Endometrium (tissue), 2 donors: ENCODE results near the gene IRS2.

Source experiments
- FAIRE-seq: peaks from 2 replicates; lab custom pipeline; 2012; peaks lifted over from hg19 to GRCh38; lab: Jason Lieb, UNC
- donor health status: control.
- donor health status: control.

Gene IRS2

DNA sequence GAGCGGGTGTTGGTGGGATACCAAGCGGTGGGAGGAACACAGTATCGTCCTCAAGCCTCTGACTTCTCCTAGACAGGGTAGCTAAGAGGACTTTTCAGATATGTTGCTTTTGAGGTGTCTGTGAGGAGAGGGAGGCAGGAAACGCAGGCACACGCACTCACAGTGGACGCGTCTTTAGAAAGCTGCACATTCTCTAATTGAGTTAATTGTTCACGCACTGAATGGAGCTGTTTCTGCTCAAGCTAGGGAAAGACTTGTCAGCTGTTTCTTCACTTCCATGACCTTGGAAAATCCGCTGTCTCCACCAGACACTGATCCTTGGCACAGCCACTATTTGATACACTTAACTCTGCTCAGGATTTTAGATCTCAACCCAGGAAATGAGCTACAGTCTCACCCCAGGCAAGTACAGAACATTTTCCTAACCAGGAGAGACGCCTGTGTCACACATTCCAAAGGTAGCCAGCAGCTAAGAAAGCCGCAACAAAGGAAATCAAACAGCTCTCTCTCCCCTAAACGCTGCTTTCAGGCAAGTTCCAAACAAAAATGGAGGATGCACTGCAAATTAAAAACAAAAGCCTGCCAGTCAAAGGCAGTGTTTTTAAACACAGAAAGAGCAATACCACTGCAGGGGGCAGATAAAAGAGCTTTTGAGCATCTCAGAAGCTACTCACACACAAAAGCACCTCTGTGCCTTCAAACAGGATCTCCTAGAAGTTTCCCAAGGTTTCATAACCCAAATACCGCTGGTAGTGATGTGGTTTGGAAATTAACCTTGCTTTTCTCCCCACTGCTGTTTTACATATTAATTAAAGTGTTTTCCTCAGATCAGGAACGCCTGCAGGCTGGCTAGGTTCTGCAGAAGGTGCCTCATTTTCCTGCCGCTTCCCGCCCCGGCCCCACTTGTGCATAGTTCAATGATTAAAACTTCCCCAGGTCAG, 57.3 kb downstream of the IRS2 start:
- no peak for FAIRE-seq

DNA sequence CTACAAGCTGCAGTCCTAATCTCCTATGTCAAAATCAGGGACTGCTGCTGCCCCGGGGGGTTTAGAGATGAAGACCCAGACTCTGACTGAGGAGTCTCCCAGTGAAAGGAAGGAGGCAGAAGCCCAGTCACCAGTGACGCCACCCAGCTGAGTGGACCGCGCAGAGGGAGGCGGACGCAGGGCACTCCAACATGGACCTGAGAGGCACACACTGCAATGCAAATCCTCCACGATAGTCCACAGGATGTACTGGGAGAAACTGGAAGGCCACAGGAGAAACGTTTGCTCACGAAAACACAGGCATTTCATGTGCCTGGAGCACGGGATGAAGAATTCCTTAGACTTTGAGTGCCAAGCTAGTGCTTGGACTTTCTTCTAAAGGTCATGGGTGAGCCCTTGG, 58.3 kb downstream of the IRS2 start:
- FAIRE-seq: no peak

DNA sequence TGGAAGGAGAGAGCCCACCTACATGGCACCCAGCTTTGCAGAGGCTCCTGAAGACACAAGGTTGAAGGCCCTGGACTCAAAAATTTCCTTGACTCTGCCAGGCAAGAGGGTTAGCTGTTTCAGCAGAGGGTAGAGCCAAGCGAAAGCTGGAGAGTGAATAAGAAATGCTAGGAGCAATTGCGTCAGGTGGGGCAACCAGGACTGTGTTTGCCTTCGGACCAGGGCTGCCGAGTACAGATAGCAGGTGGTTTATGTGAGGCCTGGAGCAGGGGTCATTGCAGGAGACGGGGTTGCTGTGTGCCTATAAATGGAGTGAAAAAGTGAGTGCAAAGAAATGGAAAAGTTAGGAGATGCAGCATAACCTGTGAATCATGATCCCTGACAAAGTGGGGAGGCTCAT, 59.1 kb downstream of the IRS2 start:
- FAIRE-seq: no peak

DNA sequence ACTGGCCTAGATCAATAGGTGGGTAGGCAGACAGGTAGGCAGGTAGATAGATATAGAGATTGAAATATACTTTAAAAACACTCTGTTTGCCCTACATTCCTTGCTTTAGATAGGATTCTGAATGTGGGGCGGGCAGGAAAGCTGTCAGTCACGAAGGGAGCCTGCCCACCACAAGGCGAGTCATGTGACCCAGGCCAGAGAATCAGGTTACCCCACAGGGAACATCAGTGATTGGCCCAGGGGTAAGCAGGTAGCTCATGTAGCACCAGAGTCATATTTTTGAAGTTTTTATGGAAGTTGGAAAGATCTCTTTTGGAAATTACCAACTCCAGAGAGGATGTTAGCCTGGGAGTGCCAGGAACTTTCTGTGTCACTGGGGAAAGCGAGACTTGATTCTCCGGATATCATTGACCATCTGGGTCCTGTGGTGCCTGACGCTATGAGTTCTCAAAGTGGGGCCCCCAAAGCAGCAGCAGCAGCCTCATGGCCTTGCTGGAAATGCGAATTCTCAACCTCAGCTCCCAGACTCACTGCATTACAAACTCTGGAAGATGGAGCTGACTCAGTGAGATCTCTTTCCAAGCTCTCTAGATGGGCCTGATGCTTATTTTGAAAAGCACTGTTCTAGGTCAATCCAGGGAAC, 60.3 kb downstream of the IRS2 start:
- FAIRE-seq: no peak

DNA sequence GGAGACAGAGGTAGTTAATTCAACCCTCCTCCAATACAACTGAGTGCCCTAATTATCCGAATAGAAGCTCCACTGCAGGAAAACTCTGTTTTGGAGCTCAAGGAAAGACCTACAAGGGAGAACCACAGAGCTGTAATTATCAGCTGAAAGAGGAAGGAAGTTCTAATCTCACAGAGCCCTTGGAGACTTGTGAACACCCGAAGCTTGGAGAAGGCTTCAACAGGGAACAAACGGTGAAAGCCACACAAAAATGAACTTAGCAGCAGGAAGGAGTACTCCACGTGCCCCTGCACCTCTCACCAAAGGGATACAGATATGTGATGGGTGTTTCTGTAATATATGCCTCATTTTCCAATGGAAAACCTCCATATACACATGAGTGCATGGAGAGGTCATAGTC, 61.1 kb downstream of the IRS2 start:
- no peak for FAIRE-seq

DNA sequence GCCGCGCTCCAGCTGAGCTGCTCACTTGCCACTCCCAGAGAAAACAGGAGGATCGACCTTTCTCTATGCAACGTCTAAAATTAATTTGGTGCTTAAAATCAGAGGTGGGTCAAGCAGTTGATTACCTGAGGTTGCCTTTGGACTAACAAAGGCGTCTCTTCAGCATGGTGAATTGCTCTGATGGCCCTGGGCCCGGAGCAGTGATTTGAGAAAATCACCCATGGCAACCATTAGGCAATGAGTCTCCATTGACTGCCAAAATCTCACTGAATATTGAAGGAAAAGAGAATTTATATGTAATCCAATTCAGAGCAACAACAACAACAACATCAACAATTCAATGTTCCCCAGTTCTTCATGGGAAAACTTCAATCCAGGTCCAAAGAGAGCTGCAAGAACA, 61.8 kb downstream of the IRS2 start:
- no peak for FAIRE-seq

DNA sequence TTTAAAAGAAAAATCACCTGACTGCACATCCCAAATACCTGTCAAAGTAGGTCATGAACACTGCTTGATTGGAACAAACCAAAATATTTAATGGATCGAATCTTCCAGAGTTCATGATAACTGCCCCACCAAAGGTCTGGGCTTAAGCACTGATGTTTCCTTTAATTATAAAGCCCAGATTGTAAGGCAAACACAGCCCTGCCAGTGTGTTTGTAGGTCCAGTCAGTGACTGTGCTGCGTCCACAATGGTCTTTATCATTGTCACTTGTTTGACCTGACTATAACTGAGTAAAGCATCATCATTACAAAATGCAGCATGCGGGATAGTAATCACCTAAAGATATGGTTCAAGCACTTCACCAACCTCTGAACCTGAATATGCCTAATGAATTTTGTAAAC, 63.3 kb downstream of the IRS2 start:
- FAIRE-seq: no peak

DNA sequence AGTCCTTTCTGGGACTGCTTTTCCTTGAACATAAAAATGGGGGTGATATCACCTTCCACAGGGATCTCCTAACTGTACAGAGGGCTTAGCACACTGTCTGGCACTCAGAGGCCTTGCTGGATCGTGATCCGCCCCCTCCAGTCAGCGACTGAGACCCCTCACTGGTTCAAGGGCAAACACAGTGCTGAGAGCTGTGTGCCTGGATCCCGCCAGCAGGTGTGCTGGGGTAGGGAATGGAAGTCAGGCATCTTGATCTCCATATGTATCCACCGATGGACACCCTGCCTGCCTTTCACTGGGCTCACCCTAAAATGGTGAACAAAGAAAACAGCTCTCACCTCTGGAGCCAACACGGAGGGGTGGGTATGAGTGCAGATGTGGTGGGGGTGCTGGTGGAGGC, 64.3 kb downstream of the IRS2 start:
- no peak for FAIRE-seq

DNA sequence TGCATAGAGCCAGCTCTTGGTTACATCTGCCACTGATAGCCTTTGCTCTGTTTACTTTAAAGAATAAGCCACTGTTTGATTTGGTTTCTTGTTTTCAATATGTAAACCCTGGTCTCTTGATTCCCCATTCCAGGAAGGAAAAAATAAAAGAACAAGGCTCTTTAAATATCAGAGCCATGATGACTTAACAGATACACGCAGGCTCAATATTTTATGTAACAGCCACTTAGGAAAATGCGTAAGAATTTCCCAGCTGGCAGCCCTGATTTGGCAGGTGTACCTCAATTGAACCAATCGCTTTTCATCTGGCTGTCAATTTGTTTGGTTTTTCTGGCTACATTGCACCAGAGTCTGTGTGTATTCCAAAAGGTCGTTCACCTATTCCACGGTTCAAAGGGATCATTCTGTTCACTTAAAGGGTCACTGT, 65.6 kb downstream of the IRS2 start:
- FAIRE-seq: no peak

DNA sequence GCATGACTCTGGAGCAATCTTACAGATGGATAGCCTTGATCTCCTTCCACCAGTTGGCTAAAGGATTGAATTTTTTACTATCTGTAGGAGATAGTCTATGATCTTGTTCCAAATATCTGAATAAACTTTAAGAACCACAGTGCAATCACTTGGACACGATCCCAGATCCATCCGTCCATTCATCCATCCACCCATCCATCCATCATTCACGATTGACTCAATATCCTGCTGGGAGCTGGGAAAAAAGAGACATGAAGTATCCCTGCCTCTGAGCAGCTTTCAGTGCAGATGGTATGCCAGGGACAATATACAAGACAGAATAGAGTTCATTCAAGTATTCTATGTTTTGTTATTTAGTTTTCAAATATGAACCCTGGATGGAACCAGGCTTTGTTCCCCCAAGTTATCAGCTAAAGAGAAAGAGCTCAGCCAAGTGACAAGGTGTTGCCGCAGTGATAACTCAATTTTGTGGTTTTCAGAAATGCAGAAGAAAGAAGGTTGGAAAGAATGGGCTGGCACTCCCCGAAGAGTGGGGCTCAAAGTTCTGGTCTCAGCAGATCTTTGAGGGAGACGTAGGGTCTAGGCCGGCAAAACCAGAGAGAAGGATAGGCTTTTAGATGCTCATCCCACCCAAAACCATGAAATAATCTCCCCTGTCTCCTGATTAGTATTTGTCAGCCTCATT, 66.3 kb downstream of the IRS2 start:
- no peak for FAIRE-seq

DNA sequence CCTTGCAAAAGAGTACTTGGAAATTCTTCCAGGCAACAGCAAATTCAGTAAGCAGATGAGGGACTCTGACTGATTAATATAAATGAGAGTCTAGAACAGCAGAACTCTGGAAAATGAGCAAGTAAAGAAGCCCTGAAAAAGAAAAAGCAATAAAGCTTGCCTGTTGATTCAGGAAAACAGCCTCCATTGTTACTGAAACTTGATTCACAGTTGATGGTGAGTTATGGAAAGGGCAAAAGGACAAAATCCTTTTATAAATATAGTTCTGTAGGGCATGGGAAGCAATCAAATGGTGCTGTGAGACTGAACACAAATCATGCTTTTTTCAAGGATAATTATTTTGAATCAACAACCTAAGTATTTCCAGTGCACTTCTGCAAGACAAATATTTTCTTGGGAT, 67.7 kb downstream of the IRS2 start:
- no peak for FAIRE-seq

DNA sequence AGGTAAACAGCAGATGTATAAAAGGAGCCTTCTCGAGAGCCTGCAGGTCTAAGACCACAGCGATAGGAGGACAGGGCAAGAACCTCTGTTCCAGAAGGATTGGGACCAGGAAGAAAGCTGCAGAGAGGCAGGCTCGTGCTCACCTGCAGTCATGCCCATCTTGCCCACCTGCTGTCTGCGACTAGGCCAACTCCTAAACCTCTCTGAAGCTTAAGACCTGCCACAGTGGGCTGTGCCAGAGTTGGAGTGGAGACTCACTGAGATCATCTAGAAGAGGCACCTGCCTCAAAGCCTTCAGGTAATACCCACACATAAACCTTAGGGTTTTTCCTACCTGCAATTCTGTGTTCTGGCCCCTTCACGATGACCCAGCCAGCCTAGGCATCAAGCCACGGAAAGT, 68.7 kb downstream of the IRS2 start:
- FAIRE-seq: no peak

DNA sequence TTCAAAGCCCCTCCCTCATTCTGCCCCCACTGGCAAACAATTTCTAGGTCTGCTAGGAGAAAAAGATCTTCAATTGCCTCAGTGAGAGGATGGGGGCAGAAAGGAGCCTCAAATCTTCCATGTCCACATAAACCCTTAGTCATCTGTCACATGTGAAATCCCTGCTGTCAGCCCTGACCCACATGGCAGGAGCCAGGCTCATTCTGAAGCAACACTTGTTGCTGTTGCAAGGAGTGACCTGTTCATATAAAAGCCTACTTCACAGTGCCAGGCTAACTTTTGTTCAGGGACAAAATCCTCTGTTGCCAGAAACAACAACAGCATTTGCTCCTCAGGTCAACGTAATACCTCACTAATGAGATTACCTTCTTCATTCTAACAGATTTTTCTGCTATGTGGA, 70.5 kb downstream of the IRS2 start:
- FAIRE-seq: no peak

DNA sequence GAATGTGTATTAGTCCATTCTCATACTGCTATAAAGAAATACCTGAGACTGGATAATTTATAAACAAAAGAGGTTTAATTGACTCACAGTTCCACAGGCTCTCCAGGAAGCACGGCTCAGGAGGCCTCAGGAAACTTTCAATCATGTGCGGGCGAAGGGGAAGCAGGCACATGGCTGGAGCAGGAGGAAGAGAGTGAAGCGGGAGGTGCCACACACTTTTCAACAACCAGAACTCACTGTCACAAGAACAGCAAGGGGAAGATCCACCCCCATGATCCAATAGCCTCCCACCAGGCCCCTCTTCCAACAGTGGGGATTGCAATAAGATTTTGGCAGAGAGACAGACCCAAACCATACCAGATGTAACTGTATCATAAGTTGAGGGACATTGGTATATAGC, 72.7 kb downstream of the IRS2 start:
- FAIRE-seq: no peak

DNA sequence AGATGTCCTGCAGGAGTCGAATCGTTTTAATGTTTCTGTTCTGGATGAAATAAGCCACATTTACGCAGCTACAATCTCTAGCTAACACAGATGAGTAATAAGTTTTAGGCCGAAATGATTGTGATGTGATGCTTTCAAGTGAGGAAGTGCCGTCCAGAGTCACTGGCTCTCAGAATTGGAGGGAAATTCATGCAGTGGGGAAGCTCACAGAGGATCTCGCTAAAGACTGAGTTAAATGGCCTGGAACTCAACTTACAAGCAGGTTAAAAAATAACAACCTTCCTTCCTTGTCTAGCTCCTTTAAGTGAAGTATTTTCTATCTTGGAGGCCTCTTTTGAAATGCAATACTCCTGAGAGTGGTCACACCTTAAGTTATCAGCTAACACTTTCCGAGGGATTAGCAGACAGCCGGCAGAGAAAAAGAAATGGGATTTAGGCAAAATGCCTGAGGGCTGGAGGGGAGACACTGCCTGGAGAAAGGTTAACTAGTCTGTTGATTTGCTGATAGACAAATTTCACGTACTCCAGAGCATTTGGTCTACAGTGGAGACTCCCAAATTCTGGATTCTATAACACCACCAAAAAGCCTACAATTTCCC, 74.2 kb downstream of the IRS2 start:
- FAIRE-seq: no peak

DNA sequence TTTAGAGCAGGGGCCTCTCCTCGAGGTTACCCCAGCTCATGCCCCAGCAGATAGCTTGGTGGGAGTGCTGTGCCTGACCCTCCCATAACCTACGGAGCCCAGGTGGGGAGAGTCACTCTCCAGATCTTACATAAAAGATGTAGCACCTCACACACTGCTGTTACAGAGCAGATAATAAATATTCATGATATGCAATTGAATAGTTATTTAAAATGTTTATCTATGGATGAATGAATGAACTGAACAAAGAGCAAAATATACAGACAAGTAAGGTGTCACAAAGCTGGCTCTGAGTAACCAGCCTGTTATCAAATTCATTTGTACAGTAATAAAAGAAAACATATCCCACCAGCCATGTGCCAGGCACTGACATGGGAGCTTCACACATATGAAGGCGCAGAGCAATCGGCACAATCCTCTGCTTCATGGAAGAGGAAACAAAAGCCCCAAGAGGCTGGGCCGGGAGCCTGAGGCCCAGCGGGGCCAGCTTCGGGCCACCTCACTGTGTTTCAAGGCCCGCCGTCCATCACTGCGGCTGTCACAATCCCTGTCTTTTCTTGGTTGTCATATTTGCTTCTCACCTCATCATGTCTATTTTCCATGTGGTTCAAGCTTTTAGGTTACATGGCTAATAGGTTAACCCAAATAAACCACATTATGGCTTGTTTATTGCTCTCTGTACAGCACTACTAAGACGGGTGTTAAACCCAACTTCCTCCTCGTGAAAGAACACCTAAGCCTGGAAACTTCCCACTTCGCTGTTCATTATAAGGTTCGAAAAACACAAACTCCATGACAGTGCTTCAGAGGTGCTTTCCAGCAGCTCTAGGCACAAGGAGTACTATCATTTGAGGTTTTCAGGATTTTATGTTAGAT, 78.4 kb downstream of the IRS2 start:
- FAIRE-seq: no peak

DNA sequence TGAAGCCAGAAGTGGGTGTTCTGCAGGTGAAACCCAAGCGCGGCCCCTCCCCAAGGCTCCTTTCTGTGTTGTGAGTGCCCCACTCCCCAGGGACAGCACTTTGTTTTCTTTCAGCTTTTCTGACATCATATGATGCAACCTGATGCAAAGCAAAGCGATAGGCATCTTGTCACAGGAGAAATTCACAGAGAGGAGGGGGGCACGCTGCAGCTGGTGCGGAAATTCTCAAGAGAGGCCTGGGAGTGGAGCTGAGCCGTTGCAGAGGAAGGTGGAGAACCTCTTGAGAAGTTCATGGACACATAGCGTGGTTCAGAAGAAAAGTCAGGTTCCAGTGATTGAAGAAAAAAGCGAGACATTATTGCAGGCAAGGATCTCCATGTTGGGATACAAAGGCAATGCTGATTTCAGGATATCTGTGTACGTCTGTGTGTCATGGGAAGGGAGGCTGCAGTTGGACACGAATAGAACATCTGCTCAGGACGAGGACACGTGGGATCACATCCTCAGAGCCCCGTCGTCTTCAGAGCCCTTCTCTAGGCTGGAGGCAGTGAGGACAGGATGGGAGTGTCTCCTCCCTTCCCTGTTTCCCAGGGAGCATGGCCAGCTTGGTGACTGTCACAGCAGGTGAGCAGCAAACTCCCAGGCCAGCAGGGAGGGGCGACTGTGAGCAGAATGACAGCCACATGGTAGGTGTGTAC, 79.2 kb downstream of the IRS2 start:
- no peak for FAIRE-seq

DNA sequence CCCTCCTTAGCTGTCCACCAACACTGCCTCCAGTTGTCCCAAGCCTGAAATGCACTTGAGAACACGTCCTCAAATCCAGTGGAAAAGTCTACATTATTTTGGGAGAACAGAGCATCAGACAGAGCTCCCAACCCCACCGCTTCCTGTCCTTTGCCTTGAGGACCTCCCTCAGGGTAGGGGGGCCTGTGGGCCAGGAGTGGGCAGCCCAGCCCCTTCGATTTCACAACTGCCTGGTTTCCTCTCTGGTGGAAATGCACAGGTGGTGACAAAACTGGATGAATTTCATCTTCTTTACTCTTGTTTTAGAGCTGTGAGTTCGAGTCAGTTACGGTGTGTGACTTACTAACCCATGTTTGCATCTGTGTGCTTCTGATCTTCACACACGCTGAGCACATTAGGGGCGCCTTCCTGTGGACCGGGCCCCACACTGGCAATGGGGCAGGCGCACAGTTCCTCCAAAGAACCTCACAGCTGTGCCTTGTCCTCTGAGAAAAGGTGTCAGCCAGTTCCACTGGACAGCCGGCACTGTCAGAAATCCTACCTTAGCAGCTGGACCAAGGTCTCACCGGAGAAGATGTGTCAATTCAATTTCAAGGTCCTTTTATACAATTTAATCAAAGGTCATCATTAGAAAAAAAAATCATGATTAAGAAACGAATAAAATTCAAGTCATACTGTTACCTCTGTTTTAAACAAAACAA, 80.2 kb downstream of the IRS2 start:
- no peak for FAIRE-seq

DNA sequence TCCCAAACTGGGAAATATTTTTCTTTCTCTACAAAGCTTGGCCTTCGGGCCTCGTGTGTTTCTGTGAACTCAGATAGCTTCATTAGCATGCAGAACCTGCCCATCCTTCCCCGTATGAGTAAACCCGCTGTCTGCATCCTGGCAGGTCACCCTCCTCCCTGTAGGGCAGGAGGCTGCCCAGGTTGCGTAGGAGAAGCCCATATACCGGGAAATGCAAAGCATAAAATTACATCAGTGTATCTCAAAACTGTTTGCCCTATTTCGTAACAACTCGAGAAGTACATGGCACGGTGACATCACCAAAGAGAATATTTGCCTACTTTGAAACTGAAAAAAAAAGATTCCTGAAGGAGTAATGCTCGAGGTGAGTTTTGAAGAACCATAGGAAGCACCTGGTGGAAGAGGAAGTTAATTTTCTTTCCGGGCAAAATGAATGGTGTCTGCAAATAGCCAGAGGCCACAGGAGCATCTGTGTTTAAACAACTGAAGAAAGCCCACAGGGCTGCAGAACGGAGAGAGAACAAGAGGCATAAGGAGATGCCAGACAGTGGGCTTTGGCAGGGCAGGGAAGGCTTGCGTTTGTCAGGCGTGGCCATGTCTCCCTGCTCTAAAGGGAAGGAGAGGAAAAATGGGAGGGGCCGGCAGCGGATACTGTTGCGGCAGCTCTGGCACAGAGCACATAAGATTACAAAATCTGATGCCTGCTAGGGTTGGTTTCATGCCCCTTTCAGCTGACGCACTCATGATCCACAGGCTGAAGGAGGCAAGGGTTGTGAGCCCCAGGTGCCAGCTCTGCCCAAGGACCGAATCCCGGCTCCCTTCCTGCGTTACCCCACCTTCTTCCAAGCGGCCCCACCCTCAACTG, 81.4 kb downstream of the IRS2 start:
- no peak for FAIRE-seq
